Ascending aorta (tissue), 2 donors: ENCODE results near the gene FBLN5. TPM values are rescaled to one million over a fixed set of nuclear protein-coding genes. Genes with fewer than 3 reads are reported as not detected.

Experiments used
- DNase-seq, 2 donors: peaks; one replicate each; pipeline ENCODE4 v3.0.0-alpha.2; 2019; ENCODE audit warnings: low spot score in 2 of 2
- H3K27ac ChIP-seq, 2 donors: fragments of 200-600 bp; sonication (generic); one replicate each; pipeline ENCODE4 v1.5.1; 2016 to 2017; ENCODE audit warnings: mild to moderate bottlenecking in 1 of 2
- H3K27me3 ChIP-seq: fragments of 200-600 bp; sonication (generic); one replicate; pipeline ENCODE4 v1.5.1; 2017
- H3K36me3 ChIP-seq, 2 donors: fragments of 200-600 bp; sonication (generic); one replicate each; pipeline ENCODE4 v1.5.1; 2016
- H3K4me1 ChIP-seq, 2 donors: fragments of 200-600 bp; sonication (generic); one replicate each; pipeline ENCODE4 v1.5.1; 2016 to 2017; ENCODE audit warnings: mild to moderate bottlenecking in 1 of 2
- H3K4me3 ChIP-seq, 2 donors: fragments of 200-600 bp; sonication (generic); one replicate each; pipeline ENCODE4 v1.5.1; 2016 to 2017; ENCODE audit warnings: mild to moderate bottlenecking in 1 of 2
- H3K9me3 ChIP-seq, 2 donors: fragments of 200-600 bp; sonication (generic); one replicate each; pipeline ENCODE4 v1.5.1; 2016
- intact Hi-C: fragments of 100-400 bp; cut with DNase I; formaldehyde crosslinking; loops from one replicate; pipeline ENCODE4 v1.15.1; 2023
- total RNA-seq: library from RNA; depleted of rRNA; stranded (reverse); fragments of >200 nt; gene quantifications from one replicate; pipeline ENCODE4 v1.1.0, GENCODE V29; 2016
- TF ChIP-seq, protein P1 (sequence below), 3 experiments: fragments of 200-600 bp in 2 of 3; fragments of 450-650 bp in 1 of 3; sonication (generic) in 2 of 3; IDR thresholded peaks; one replicate each; pipeline ENCODE4 v1.5.1; 2016 to 2019; ENCODE audit warnings: antibody characterized with exemption in 3 of 3, mild to moderate bottlenecking in 1 of 3, moderate library complexity in 1 of 3

Gene FBLN5
- total RNA-seq = 280 TPM

GRCh38 chr14:91947475-91948184 lies at the start of gene FBLN5:
Gene FBLN5, minus strand, starts transcription at chr14:91947694. Its CDS starts 465 bp downstream, at chr14:91947229.
- Histone ChIP-seq H3K27ac (peak within 1 kb of the TSS; percentile 79 to 89), H3K4me1 (peaks cover 7 to 17% of the 10 kb centered on the region in 2 donors), H3K9me3 (no peaks in the 10 kb centered on the region), H3K4me3 (peak within 1 kb of the TSS; percentile 53 to 75), H3K27me3 (no peaks in the 10 kb centered on the region), H3K36me3 (peaks cover 0 to under 1% of the 10 kb centered on the region in 2 donors)
- intact Hi-C loops = loop anchor here (1.0 to 2.0 kb wide), 3 partner anchors 33 to 111 kb away; no protein-coding TSS in a partner anchor
- DNase-seq = peak in 1 of 2 donors; percentile 82
- TF ChIP-seq, protein P1, sequence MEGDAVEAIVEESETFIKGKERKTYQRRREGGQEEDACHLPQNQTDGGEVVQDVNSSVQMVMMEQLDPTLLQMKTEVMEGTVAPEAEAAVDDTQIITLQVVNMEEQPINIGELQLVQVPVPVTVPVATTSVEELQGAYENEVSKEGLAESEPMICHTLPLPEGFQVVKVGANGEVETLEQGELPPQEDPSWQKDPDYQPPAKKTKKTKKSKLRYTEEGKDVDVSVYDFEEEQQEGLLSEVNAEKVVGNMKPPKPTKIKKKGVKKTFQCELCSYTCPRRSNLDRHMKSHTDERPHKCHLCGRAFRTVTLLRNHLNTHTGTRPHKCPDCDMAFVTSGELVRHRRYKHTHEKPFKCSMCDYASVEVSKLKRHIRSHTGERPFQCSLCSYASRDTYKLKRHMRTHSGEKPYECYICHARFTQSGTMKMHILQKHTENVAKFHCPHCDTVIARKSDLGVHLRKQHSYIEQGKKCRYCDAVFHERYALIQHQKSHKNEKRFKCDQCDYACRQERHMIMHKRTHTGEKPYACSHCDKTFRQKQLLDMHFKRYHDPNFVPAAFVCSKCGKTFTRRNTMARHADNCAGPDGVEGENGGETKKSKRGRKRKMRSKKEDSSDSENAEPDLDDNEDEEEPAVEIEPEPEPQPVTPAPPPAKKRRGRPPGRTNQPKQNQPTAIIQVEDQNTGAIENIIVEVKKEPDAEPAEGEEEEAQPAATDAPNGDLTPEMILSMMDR (IDR thresholded peaks at IDR 0.05) = no peak

GRCh38 chr14:91996948-91997371 lies 49.5 kb upstream of the FBLN5 start:
- peaks cover 0 to 9% of the 10 kb centered on the region in 2 donors for H3K4me1 ChIP-seq
- no peaks in the 10 kb centered on the region for H3K27me3 ChIP-seq
- intact Hi-C loops = loop anchor here (2.0 to 10.0 kb wide), 3 partner anchors 52 to 345 kb away; no protein-coding TSS in a partner anchor
- peak overlapping the region in 1 of 2 donors; percentile 63 for H3K27ac ChIP-seq
- no peak for DNase-seq
- TF ChIP-seq, protein P1 (IDR thresholded peaks at IDR 0.05) = peak; percentile 31 to 74 (median 61)
- peaks cover 4 to 21% of the 10 kb centered on the region in 2 donors for H3K36me3 ChIP-seq
- no peaks in the 10 kb centered on the region for H3K9me3 ChIP-seq
- H3K4me3 ChIP-seq = no peak overlapping the region

DNA sequence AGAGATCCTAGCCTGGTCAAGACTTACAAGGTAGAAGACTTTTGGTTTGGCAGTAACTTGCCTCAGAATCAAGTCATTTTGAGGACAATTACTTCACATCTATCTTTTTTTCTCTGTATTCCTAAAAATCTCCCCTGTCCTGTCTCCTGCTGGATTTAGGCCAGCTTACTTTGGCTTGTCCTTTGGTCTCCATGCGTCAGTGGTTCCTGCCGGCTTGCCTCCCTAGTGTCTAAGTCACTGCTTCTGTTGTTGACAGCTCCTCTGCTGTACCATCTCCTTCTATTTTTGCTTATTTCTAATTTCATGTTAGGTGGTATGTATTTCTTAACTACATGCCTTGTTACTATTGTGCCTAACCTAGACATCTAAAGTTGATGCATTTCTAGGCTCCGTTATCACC lies 39.7 kb upstream of the FBLN5 start:
- no peak for DNase-seq
- Histone ChIP-seq H3K27ac (peak overlapping the region; percentile 21 to 37), H3K4me3 (no peak overlapping the region), H3K36me3 (peaks cover 5 to 18% of the 10 kb centered on the region in 2 donors), H3K9me3 (no peaks in the 10 kb centered on the region), H3K4me1 (peaks cover 2 to 32% of the 10 kb centered on the region in 2 donors), H3K27me3 (no peaks in the 10 kb centered on the region)
- TF ChIP-seq, protein P1 (IDR thresholded peaks at IDR 0.05) = no peak
- intact Hi-C loops = no loop called here

DNA sequence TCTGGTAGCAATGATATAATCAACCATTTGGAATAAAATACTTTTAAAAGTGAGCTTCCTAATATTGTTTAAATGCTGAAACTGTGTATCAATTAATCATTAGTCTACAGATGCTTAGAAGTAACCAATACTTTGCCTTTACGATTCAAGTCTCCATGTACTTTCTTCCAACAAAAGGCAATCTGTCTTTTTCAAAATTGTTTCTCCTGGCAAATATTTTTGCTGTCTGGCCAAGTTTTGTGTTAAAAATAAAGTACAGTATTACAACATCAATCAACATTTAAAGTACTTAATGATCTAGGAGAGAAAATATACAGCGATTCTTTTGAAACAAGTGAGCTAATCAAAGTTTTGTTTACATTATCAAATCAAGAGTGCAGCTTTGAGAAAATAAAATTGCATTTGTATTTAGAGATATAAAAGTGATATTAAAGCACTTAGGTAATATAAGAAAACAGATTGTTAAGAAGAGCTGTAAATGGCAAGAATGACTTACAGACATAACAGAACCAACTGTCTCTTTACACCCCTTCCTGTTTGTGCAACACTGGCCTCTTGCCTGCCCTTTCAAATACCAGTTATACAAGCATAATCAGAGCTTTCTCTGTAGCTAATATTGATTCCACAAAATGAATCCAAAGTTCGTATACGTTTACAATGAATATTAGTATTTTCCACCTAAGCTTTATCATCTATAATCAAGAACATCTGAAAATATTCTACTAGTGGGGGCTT lies 38.2 kb upstream of the FBLN5 start:
- Histone ChIP-seq H3K9me3 (no peaks in the 10 kb centered on the region), H3K4me3 (peak overlapping the region in 1 of 2 donors; percentile 9), H3K27me3 (no peaks in the 10 kb centered on the region), H3K27ac (peak overlapping the region; percentile 22 to 53), H3K4me1 (peaks cover 2 to 37% of the 10 kb centered on the region in 2 donors), H3K36me3 (peaks cover 2 to 3% of the 10 kb centered on the region in 2 donors)
- TF ChIP-seq, protein P1 (IDR thresholded peaks at IDR 0.05) = no peak
- intact Hi-C loops = no loop called here
- DNase-seq = no peak

DNA sequence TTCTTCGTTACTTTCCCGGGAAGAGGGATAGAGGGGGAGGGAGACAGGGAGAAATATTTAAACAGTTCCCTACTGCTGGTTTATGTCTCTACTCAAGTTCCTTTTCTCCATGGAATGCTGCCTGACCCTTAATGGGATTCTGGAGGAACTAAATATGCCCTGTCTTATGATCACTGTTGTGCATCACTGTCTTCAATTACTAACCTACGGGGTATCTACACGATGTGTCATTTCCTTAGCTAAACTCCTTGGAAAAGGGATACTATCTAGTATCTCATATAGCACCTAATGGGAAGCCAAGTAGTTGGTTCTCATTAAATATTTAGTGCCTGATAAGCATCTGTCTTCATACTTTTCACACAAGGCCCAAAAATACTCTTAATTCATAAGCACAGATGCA lies 37.5 kb upstream of the FBLN5 start:
- intact Hi-C loops = no loop called here
- H3K27ac ChIP-seq = peak overlapping the region; percentile 22 to 53
- no peaks in the 10 kb centered on the region for H3K27me3 ChIP-seq
- DNase-seq = no peak
- no peaks in the 10 kb centered on the region for H3K9me3 ChIP-seq
- TF ChIP-seq, protein P1 (IDR thresholded peaks at IDR 0.05) = no peak
- peaks cover 0 to 2% of the 10 kb centered on the region in 2 donors for H3K36me3 ChIP-seq
- H3K4me3 ChIP-seq = peak overlapping the region in 1 of 2 donors; percentile 9
- H3K4me1 ChIP-seq = peaks cover 5 to 41% of the 10 kb centered on the region in 2 donors
